ENCODE results near the gene OLFM1. TPM values are rescaled to one million over a fixed set of nuclear protein-coding genes. Genes with fewer than 3 reads are reported as not detected.

Gene OLFM1
- polyA plus RNA-seq, 1 donor (not counting 4 experiments of a cell fraction or from before 2014, with no cell fraction given): 0.25 TPM

DNA sequence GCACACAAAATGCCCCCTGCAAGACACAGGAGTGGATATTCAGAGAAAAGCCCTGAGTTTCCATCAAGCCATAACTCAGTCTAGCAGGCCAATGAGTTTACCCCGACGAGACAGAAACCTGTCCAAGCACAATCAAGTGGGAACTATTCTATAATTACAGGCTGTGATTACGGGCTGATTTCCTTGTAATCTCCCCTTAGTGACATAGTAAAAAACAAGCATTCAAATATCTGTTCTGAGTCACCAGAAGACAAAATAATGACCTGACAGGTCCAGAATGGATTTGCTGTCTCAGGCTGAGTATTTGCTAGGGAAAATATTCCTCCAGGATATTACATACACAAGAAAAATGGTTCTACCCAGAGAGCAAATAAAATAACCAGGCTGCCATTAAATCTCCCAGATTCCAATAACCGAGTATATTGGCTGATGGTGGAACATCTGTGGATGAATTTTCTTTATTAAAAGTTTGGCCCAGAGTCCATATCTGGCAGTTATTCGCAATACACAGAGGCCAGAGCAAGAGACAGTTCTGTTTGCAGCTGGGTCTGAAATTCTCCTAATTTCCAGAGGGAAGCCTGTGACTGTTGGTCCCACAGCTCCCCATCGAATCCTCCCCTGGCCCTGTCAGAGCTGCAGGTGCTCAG lies 35.8 kb downstream of the OLFM1 start:
- Histone ChIP-seq H2AFZ (ENCODE audit: control insufficient read depth, low read length) (no peak overlapping the region), H3K4me2 (ENCODE audit: control insufficient read depth, extremely low read depth, insufficient read depth, low read depth, low read length) (no peak overlapping the region), H3K79me2 (ENCODE audit: control insufficient read depth, insufficient read depth, low read length) (no peaks in the 10 kb centered on the region), H4K20me1 (ENCODE audit: control insufficient read depth, extremely low read depth, insufficient read depth, low read length) (no peaks in the 10 kb centered on the region), H3K27me3 (ENCODE audit: control insufficient read depth, extremely low read depth, insufficient read depth, low read length) (no peaks in the 10 kb centered on the region), H3K9me1 (ENCODE audit: control insufficient read depth, extremely low read depth, insufficient read depth, low read length) (no peaks in the 10 kb centered on the region), H3K4me1 (ENCODE audit: control insufficient read depth, extremely low read depth, insufficient read depth, low read length) (peaks cover 2% of the 10 kb centered on the region), H3K27ac (ENCODE audit: control insufficient read depth, insufficient read depth, low read length) (no peak overlapping the region), H3K9ac (ENCODE audit: control insufficient read depth, extremely low read depth, insufficient read depth, low read length) (no peak overlapping the region), H3K9me3 (ENCODE audit: control insufficient read depth, low read depth, low read length) (peaks cover 8% of the 10 kb centered on the region), H3K36me3 (ENCODE audit: control insufficient read depth in 2 of 2, extremely low read depth in 1 of 2, insufficient read depth in 2 of 2, low read length in 2 of 2) (no peaks in the 10 kb centered on the region), H3K4me3 (ENCODE audit: control insufficient read depth in 2 of 3, extremely low read depth in 1 of 3, insufficient read depth in 2 of 3, low read depth in 1 of 3, low read length in 3 of 3) (no peak overlapping the region)
- dilution Hi-C loops (cut with MboI; ENCODE audit: extremely low pct_ligation_motif_present, low sequenced_read_pairs): no loop called here
- no peak for DNase-seq (ENCODE audit: low read depth, low spot score)
- FAIRE-seq: no peak
- TF ChIP-seq, protein P1, sequence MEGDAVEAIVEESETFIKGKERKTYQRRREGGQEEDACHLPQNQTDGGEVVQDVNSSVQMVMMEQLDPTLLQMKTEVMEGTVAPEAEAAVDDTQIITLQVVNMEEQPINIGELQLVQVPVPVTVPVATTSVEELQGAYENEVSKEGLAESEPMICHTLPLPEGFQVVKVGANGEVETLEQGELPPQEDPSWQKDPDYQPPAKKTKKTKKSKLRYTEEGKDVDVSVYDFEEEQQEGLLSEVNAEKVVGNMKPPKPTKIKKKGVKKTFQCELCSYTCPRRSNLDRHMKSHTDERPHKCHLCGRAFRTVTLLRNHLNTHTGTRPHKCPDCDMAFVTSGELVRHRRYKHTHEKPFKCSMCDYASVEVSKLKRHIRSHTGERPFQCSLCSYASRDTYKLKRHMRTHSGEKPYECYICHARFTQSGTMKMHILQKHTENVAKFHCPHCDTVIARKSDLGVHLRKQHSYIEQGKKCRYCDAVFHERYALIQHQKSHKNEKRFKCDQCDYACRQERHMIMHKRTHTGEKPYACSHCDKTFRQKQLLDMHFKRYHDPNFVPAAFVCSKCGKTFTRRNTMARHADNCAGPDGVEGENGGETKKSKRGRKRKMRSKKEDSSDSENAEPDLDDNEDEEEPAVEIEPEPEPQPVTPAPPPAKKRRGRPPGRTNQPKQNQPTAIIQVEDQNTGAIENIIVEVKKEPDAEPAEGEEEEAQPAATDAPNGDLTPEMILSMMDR (optimal IDR thresholded peaks at IDR 0.05 in 1 of 3, IDR thresholded peaks at IDR 0.05 in 1 of 3, conservative IDR thresholded peaks at IDR 0.05 in 1 of 3; ENCODE audit: extremely low read depth in 1 of 3, insufficient read depth in 2 of 3, low read length in 3 of 3): no peak
- TF ChIP-seq EZH2 (IDR thresholded peaks at IDR 0.05; ENCODE audit: low read length): no peak

DNA sequence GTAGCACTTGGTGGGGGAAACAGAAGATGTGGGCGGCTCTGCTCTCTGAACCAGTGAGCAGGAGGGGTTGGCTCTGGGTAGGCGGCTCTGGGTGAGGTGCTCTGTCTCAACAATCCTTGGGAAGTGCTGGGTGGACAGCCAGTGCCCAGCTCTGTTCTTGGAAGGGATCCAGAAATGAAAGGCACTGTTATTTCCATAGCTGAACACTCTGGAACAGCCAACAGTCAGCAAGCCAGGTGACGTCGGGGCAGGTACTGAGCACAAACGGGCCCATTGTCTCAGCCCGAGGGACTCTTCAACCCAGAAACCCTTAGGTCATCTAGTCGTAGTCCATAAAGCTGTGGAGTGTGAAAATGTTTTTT lies 36.3 kb downstream of the OLFM1 start:
- TF ChIP-seq, protein P1 (optimal IDR thresholded peaks at IDR 0.05 in 1 of 3, IDR thresholded peaks at IDR 0.05 in 1 of 3, conservative IDR thresholded peaks at IDR 0.05 in 1 of 3; ENCODE audit: extremely low read depth in 1 of 3, insufficient read depth in 2 of 3, low read length in 3 of 3): no peak
- TF ChIP-seq EZH2 (IDR thresholded peaks at IDR 0.05; ENCODE audit: low read length): no peak
- Histone ChIP-seq H3K36me3 (ENCODE audit: control insufficient read depth in 2 of 2, extremely low read depth in 1 of 2, insufficient read depth in 2 of 2, low read length in 2 of 2) (no peaks in the 10 kb centered on the region), H3K79me2 (ENCODE audit: control insufficient read depth, insufficient read depth, low read length) (no peaks in the 10 kb centered on the region), H4K20me1 (ENCODE audit: control insufficient read depth, extremely low read depth, insufficient read depth, low read length) (no peaks in the 10 kb centered on the region), H2AFZ (ENCODE audit: control insufficient read depth, low read length) (no peak overlapping the region), H3K27ac (ENCODE audit: control insufficient read depth, insufficient read depth, low read length) (no peak overlapping the region), H3K27me3 (ENCODE audit: control insufficient read depth, extremely low read depth, insufficient read depth, low read length) (no peaks in the 10 kb centered on the region), H3K9ac (ENCODE audit: control insufficient read depth, extremely low read depth, insufficient read depth, low read length) (no peak overlapping the region), H3K4me1 (ENCODE audit: control insufficient read depth, extremely low read depth, insufficient read depth, low read length) (peaks cover 2% of the 10 kb centered on the region), H3K4me2 (ENCODE audit: control insufficient read depth, extremely low read depth, insufficient read depth, low read depth, low read length) (no peak overlapping the region), H3K9me3 (ENCODE audit: control insufficient read depth, low read depth, low read length) (peaks cover 8% of the 10 kb centered on the region), H3K9me1 (ENCODE audit: control insufficient read depth, extremely low read depth, insufficient read depth, low read length) (no peaks in the 10 kb centered on the region), H3K4me3 (ENCODE audit: control insufficient read depth in 2 of 3, extremely low read depth in 1 of 3, insufficient read depth in 2 of 3, low read depth in 1 of 3, low read length in 3 of 3) (no peak overlapping the region)
- FAIRE-seq (no peak), DNase-seq (ENCODE audit: low read depth, low spot score) (no peak)
- dilution Hi-C loops (cut with MboI; ENCODE audit: extremely low pct_ligation_motif_present, low sequenced_read_pairs): no loop called here

All from keratinocyte (primary cell).